K562 (cell line): ENCODE measurements around the gene TRIM44. TPM values are rescaled to one million over a fixed set of nuclear protein-coding genes. Genes with fewer than 3 reads are reported as not detected.

Source experiments
- CBFA2T3 ChIP-seq: fragments of 450-650 bp; IDR thresholded peaks from 2 replicates; pipeline ENCODE4 v1.6.1; 2017
- CLOCK ChIP-seq: fragments of 250-450 bp; sonication (Bioruptor Pico); IDR thresholded peaks from 2 replicates; pipeline ENCODE4 v1.4.0; 2020; ENCODE audit warnings: mild to moderate bottlenecking, moderate library complexity, borderline replicate concordance
- EGR1 ChIP-seq: fragments of 450-650 bp; conservative IDR thresholded peaks from 2 replicates; pipeline ENCODE4 v1.6.1; 2017; ENCODE audit warnings: mild to moderate bottlenecking
- KDM1A ChIP-seq, 2 experiments: fragments of 450-650 bp; IDR thresholded peaks; 2 replicates each; pipeline ENCODE4 v1.6.1; 2016; ENCODE audit warnings: mild to moderate bottlenecking in 2 of 2
- MEIS2 ChIP-seq: fragments of 450-650 bp; IDR thresholded peaks from 2 replicates; pipeline ENCODE4 v1.6.1; 2014; ENCODE audit warnings: mild to moderate bottlenecking; ENCODE audit not compliant: partially characterized antibody
- MTA1 ChIP-seq: fragments of 450-650 bp; IDR thresholded peaks from 2 replicates; pipeline ENCODE4 v1.6.1; 2017; ENCODE audit warnings: borderline replicate concordance
- NFYB ChIP-seq: IDR thresholded peaks from 2 replicates; pipeline ENCODE4 v1.6.1; 2011; ENCODE audit warnings: mild to moderate bottlenecking, moderate library complexity; ENCODE audit not compliant: insufficient read length; ENCODE audit errors: extremely low read depth
- POLR2H ChIP-seq: IDR thresholded peaks from 2 replicates; pipeline ENCODE4 v1.6.1; 2016; ENCODE audit warnings: missing genetic modification characterization, low read depth, mild to moderate bottlenecking, control low read depth, missing compliant biosample characterization, moderate library complexity
- SRSF7 ChIP-seq: fragments of 200-400 bp; formaldehyde crosslinking; optimal IDR thresholded peaks from 2 replicates; pipeline ENCODE3; 2017; ENCODE audit warnings: mild to moderate bottlenecking, low read depth, low read length
- ZNF407 ChIP-seq: fragments of 450-650 bp; IDR thresholded peaks from 2 replicates; pipeline ENCODE4 v1.6.1; 2016; ENCODE audit warnings: low read depth
- ZNF507 ChIP-seq: conservative IDR thresholded peaks from 2 replicates; pipeline ENCODE4 v1.6.1; 2017; ENCODE audit warnings: missing genetic modification characterization, missing compliant biosample characterization
- polyA plus RNA-seq, 8 experiments: library from polyadenylated mRNA; depleted of rRNA in 4 of 8; stranded (reverse) in 5 of 8; unstranded in 3 of 8; fragments of >200 nt; fragmentation: Nextera tagmentation in 2 of 8; fragmentation: Illumina TruSeq in 1 of 8; extraction: Ambion mirVana in 2 of 8; extraction: Trizol in 1 of 8; gene quantifications; 2 replicates each; pipeline versions ENCODE4 v1.2.1 to v1.2.3, GENCODE V29; 2011 to 2014; ENCODE audit warnings: inconsistent platforms in 1 of 8, missing spikeins in 1 of 8
- total RNA-seq, 7 experiments: library from RNA; depleted of rRNA in 6 of 7; stranded (reverse); fragments of >200 nt in 6 of 7; fragmentation: Illumina TruSeq in 2 of 7; extraction: Trizol in 2 of 7; gene quantifications; 2 replicates each; pipeline versions ENCODE4 v1.2.1 to v1.2.3, GENCODE V29; 2011 to 2021; ENCODE audit warnings: low replicate concordance in 1 of 7

TRIM44 gene
- total and polyA plus RNA-seq, 9 of the 15 experiments (the other 6 are each of a cell fraction or from before 2014, with no cell fraction given): 8.3 to 105 (median 37.2) TPM

GRCh38 chr11:35681163-35681767 lies 18.7 kb downstream of the TRIM44 start (continued):
- no peak for TF ChIP-seq ZNF407
- no peak for TF ChIP-seq ZNF507 (tag)
- no peak for TF ChIP-seq EGR1
- TF ChIP-seq CBFA2T3: peak; percentile 39; the same call in 1 of the 2 replicates
- TF ChIP-seq NFYB: no peak
- TF ChIP-seq SRSF7: no peak
- TF ChIP-seq POLR2H (tag): no peak
- TF ChIP-seq CLOCK (CRISPR knock-in tag): no peak
- peak; percentile 7 for TF ChIP-seq MEIS2
- no peak for TF ChIP-seq MTA1
- no peak for TF ChIP-seq KDM1A (IDR thresholded peaks at IDR 0.05)
